Measurements from ENCODE around the gene DDX3X.

The DDX3X gene

GRCh38 chrX:41405551-41405950, 71.6 kb downstream of the DDX3X start:
- Histone ChIP-seq H3K9ac (no peak overlapping the region), H4K20me1 (ENCODE audit: insufficient read depth) (no peaks in the 10 kb centered on the region), H2AFZ (ENCODE audit: low read depth) (no peak overlapping the region), H3K79me2 (ENCODE audit: insufficient read depth, low read depth) (no peaks in the 10 kb centered on the region), H3K36me3 (ENCODE audit: insufficient read depth) (no peaks in the 10 kb centered on the region), H3K4me3 (IDR thresholded peaks at IDR 0.05; ENCODE audit: insufficient read depth, low read depth, low read length) (no peak overlapping the region), H3K4me2 (no peak overlapping the region), H3K27ac (no peak overlapping the region), H3K4me1 (ENCODE audit: low read depth, poor library complexity, severe bottlenecking) (no peaks in the 10 kb centered on the region), H3K27me3 (ENCODE audit: insufficient read depth, low read depth) (no peaks in the 10 kb centered on the region)
- no peak for TF ChIP-seq CTCF (conservative IDR thresholded peaks at IDR 0.05; ENCODE audit: low read depth, low read length)

- Histone ChIP-seq H3K79me2 (ENCODE audit: insufficient read depth, low read depth) (no peaks in the 10 kb centered on the region), H3K27ac (no peak overlapping the region), H3K9ac (no peak overlapping the region), H3K4me3 (IDR thresholded peaks at IDR 0.05; ENCODE audit: insufficient read depth, low read depth, low read length) (no peak overlapping the region), H3K4me1 (ENCODE audit: low read depth, poor library complexity, severe bottlenecking) (no peaks in the 10 kb centered on the region), H4K20me1 (ENCODE audit: insufficient read depth) (no peaks in the 10 kb centered on the region), H3K27me3 (ENCODE audit: insufficient read depth, low read depth) (no peaks in the 10 kb centered on the region), H3K4me2 (no peak overlapping the region), H2AFZ (ENCODE audit: low read depth) (no peak overlapping the region), H3K36me3 (ENCODE audit: insufficient read depth) (no peaks in the 10 kb centered on the region)
- no peak for TF ChIP-seq CTCF (conservative IDR thresholded peaks at IDR 0.05; ENCODE audit: low read depth, low read length)
Observed at GRCh38 chrX:41406201-41406600, 72.2 kb downstream of the DDX3X start.

DNA sequence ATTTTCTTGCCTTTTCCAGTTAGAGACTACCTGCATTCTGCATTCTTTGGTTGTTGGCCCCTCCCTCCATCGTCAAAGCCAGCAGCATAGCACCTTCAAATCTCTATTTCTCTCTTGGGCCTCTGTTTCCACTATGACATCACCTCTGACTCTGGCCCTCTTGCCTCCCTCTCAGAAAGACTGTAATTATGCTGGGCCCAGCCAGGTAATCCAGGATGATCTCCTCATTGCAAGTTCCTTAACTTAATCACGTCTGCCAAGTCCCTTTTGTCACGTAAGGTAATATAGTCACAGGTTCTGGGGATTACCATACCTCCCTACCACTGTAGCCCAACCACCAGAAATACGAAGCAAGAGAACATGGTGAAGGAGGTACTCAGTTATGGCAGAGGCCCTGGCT, 73.9 kb downstream of the DDX3X start:
- no peaks in the 10 kb centered on the region for H3K79me2 ChIP-seq (ENCODE audit: insufficient read depth, low read depth)

DNA sequence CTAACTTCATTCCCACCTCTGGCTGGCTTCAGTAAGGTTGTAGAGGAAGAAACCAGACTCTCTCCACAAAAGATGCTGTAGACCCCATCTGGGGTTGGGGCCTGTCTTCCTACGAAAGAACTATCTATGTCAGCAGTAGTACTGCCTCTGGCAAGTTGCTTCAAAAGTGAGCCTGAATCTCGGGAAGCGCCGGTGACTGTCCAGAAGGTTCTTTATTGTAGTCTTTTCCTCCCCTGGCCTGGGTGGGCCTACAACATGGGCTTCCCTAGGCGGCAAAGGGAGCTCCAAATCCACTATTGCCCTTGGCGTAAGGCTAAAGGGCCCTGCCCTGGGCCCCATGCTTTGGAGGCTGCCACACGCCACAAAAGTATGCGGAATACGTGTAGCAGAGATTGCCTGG, 74.6 kb downstream of the DDX3X start:
- Histone ChIP-seq H3K79me2 (ENCODE audit: insufficient read depth, low read depth) (no peaks in the 10 kb centered on the region), H3K4me2 (no peak overlapping the region), H4K20me1 (ENCODE audit: insufficient read depth) (no peaks in the 10 kb centered on the region), H3K4me1 (ENCODE audit: low read depth, poor library complexity, severe bottlenecking) (no peaks in the 10 kb centered on the region), H3K4me3 (IDR thresholded peaks at IDR 0.05; ENCODE audit: insufficient read depth, low read depth, low read length) (no peak overlapping the region), H2AFZ (ENCODE audit: low read depth) (no peak overlapping the region), H3K9ac (no peak overlapping the region), H3K27me3 (ENCODE audit: insufficient read depth, low read depth) (no peaks in the 10 kb centered on the region), H3K27ac (no peak overlapping the region), H3K36me3 (ENCODE audit: insufficient read depth) (no peaks in the 10 kb centered on the region)
- no peak for TF ChIP-seq CTCF (conservative IDR thresholded peaks at IDR 0.05; ENCODE audit: low read depth, low read length)

More for the DNA sequence above, 73.9 kb downstream of the DDX3X start:
- no peaks in the 10 kb centered on the region for H4K20me1 ChIP-seq (ENCODE audit: insufficient read depth)
- no peak overlapping the region for H2AFZ ChIP-seq (ENCODE audit: low read depth)
- no peaks in the 10 kb centered on the region for H3K27me3 ChIP-seq (ENCODE audit: insufficient read depth, low read depth)
- H3K4me2 ChIP-seq = no peak overlapping the region
- no peak overlapping the region for H3K4me3 ChIP-seq (IDR thresholded peaks at IDR 0.05; ENCODE audit: insufficient read depth, low read depth, low read length)
- H3K36me3 ChIP-seq (ENCODE audit: insufficient read depth) = no peaks in the 10 kb centered on the region
- no peaks in the 10 kb centered on the region for H3K4me1 ChIP-seq (ENCODE audit: low read depth, poor library complexity, severe bottlenecking)
- no peak overlapping the region for H3K27ac ChIP-seq
- no peak overlapping the region for H3K9ac ChIP-seq
- no peak for TF ChIP-seq CTCF (conservative IDR thresholded peaks at IDR 0.05; ENCODE audit: low read depth, low read length)
